Measurements from ENCODE around the gene CTNND2. TPM values are rescaled to one million over a fixed set of nuclear protein-coding genes. Genes with fewer than 3 reads are reported as not detected.

The CTNND2 gene
- polyA plus RNA-seq, 1 of the 3 experiments (the other 2 are of a cell fraction), result not detected

DNA sequence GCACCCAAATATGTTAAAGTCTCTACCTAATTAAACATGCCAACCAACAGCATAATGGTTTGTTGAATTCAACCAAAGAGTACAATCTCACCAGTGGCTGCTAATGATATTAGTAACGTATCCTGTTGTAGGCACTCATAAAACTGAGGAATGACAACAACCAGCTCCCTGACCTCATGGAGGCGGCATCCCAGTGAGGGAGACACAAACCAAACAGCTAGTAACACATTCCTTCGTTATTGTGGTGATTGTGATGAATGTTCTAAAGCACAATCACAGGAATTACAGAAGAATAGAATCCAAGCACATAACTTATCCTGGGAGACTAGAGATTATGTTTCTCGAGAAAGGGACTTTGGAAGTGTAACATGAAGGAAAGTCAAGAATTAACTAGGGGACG, 224.6 kb downstream of the CTNND2 start:
- Histone ChIP-seq H3K36me3 (replicated peaks in 1 of 2; ENCODE audit: control insufficient read depth in 1 of 2, insufficient read depth in 2 of 2, low read length in 1 of 2) (no peaks in the 10 kb centered on the region), H3K27ac (ENCODE audit: low read depth in 2 of 2, low read length in 1 of 2) (no peak overlapping the region), H3K79me2 (ENCODE audit: insufficient read depth) (no peaks in the 10 kb centered on the region), H3K9ac (no peak overlapping the region), H3K9me2 (no peaks in the 10 kb centered on the region), H3K4me3 (ENCODE audit: low read depth in 2 of 2, low read length in 1 of 2) (no peak overlapping the region), H3K4me2 (no peak overlapping the region), H3K9me3 (no peaks in the 10 kb centered on the region), H2AFZ (ENCODE audit: low read depth) (no peak overlapping the region), H3F3A (replicated peaks; ENCODE audit: insufficient read depth) (no peaks in the 10 kb centered on the region), H3K4me1 (ENCODE audit: control insufficient read depth in 1 of 2, insufficient read depth in 2 of 2, low read depth in 1 of 2, low read length in 1 of 2) (no peaks in the 10 kb centered on the region), H3K27me3 (ENCODE audit: insufficient read depth) (no peaks in the 10 kb centered on the region), H4K20me1 (ENCODE audit: insufficient read depth) (no peaks in the 10 kb centered on the region)
- 4% methylated on average over 5 of the region's 5 CpGs for WGBS (ENCODE audit: low lambda C conversion rate)
- no peak for TF ChIP-seq EZH2phosphoT487 (IDR thresholded peaks at IDR 0.05; ENCODE audit: borderline replicate concordance, low read depth)
- no peak for DNase-seq
- POLR2A ChIA-PET, result no interaction called here
- CTCF ChIA-PET, result no interaction called here

DNA sequence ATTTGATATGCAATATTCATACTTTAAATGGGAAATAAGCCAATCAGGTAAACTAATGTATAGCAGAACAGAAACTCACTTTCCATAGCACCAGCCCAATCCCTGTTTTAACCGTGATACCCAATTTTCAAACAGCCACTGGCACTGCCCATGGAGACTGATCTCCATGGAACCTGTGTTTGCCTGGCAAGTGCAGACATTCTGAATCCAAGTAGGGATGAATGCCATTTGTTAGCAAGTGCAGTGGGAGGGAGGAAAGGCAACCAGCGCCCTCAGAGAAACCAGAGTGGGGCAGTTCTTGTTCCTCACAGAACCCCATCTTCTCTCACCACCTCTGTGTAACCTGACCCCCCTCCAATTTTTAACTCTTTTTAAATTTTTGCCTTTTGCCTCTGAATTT, 229.1 kb downstream of the CTNND2 start:
- no peaks in the 10 kb centered on the region for H3K9me2 ChIP-seq
- H3K9ac ChIP-seq, result no peak overlapping the region
- no peak overlapping the region for H2AFZ ChIP-seq (ENCODE audit: low read depth)
- no peak overlapping the region for H3K4me3 ChIP-seq (ENCODE audit: low read depth in 2 of 2, low read length in 1 of 2)
- no peaks in the 10 kb centered on the region for H3K79me2 ChIP-seq (ENCODE audit: insufficient read depth)
- no peaks in the 10 kb centered on the region for H3F3A ChIP-seq (replicated peaks; ENCODE audit: insufficient read depth)
- 4% methylated on average over 2 of the region's 2 CpGs for WGBS (ENCODE audit: low lambda C conversion rate)
- H3K36me3 ChIP-seq (replicated peaks in 1 of 2; ENCODE audit: control insufficient read depth in 1 of 2, insufficient read depth in 2 of 2, low read length in 1 of 2), result no peaks in the 10 kb centered on the region
- no peaks in the 10 kb centered on the region for H4K20me1 ChIP-seq (ENCODE audit: insufficient read depth)
- H3K4me1 ChIP-seq (ENCODE audit: control insufficient read depth in 1 of 2, insufficient read depth in 2 of 2, low read depth in 1 of 2, low read length in 1 of 2), result no peaks in the 10 kb centered on the region
- TF ChIP-seq EP300 (IDR thresholded peaks at IDR 0.05; ENCODE audit: borderline replicate concordance in 1 of 2, low read depth in 1 of 2, low read length in 1 of 2) (no peak), SMC3 (IDR thresholded peaks at IDR 0.05; ENCODE audit: low read depth, low read length) (no peak), POLR2AphosphoS5 (IDR thresholded peaks at IDR 0.05; ENCODE audit: low read depth, low read length) (no peak), SIN3A (IDR thresholded peaks at IDR 0.05; ENCODE audit: borderline replicate concordance, low read depth, low read length) (no peak), GABPA (IDR thresholded peaks at IDR 0.05; ENCODE audit: low read depth) (no peak), MEF2A (IDR thresholded peaks at IDR 0.05; ENCODE audit: borderline replicate concordance, low read depth) (no peak), CHD2 (IDR thresholded peaks at IDR 0.05; ENCODE audit: low read length, partially characterized antibody) (no peak), TAF1 (IDR thresholded peaks at IDR 0.05; ENCODE audit: borderline replicate concordance, low read depth, low read length) (no peak), RXRA (IDR thresholded peaks at IDR 0.05; ENCODE audit: borderline replicate concordance, low read depth) (no peak), FOSL2 (IDR thresholded peaks at IDR 0.05; ENCODE audit: borderline replicate concordance, low read depth) (no peak), RAD21 (IDR thresholded peaks at IDR 0.05; ENCODE audit: low read length) (no peak), ELF1 (IDR thresholded peaks at IDR 0.05) (no peak), MXI1 (IDR thresholded peaks at IDR 0.05; ENCODE audit: low read depth, low read length) (no peak), YY1 (IDR thresholded peaks at IDR 0.05; ENCODE audit: low read depth) (no peak), TEAD4 (IDR thresholded peaks at IDR 0.05; ENCODE audit: borderline replicate concordance, insufficient read depth) (no peak)
- TF ChIP-seq, protein P1, sequence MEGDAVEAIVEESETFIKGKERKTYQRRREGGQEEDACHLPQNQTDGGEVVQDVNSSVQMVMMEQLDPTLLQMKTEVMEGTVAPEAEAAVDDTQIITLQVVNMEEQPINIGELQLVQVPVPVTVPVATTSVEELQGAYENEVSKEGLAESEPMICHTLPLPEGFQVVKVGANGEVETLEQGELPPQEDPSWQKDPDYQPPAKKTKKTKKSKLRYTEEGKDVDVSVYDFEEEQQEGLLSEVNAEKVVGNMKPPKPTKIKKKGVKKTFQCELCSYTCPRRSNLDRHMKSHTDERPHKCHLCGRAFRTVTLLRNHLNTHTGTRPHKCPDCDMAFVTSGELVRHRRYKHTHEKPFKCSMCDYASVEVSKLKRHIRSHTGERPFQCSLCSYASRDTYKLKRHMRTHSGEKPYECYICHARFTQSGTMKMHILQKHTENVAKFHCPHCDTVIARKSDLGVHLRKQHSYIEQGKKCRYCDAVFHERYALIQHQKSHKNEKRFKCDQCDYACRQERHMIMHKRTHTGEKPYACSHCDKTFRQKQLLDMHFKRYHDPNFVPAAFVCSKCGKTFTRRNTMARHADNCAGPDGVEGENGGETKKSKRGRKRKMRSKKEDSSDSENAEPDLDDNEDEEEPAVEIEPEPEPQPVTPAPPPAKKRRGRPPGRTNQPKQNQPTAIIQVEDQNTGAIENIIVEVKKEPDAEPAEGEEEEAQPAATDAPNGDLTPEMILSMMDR (IDR thresholded peaks at IDR 0.05), result no peak
- TF ChIP-seq, protein P2, sequence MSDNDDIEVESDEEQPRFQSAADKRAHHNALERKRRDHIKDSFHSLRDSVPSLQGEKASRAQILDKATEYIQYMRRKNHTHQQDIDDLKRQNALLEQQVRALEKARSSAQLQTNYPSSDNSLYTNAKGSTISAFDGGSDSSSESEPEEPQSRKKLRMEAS (IDR thresholded peaks at IDR 0.05; ENCODE audit: low read depth), result no peak
- TF ChIP-seq, protein P3, sequence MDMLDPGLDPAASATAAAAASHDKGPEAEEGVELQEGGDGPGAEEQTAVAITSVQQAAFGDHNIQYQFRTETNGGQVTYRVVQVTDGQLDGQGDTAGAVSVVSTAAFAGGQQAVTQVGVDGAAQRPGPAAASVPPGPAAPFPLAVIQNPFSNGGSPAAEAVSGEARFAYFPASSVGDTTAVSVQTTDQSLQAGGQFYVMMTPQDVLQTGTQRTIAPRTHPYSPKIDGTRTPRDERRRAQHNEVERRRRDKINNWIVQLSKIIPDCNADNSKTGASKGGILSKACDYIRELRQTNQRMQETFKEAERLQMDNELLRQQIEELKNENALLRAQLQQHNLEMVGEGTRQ (IDR thresholded peaks at IDR 0.05; ENCODE audit: borderline replicate concordance, low read depth, low read length), result no peak
- TF ChIP-seq, protein P4, sequence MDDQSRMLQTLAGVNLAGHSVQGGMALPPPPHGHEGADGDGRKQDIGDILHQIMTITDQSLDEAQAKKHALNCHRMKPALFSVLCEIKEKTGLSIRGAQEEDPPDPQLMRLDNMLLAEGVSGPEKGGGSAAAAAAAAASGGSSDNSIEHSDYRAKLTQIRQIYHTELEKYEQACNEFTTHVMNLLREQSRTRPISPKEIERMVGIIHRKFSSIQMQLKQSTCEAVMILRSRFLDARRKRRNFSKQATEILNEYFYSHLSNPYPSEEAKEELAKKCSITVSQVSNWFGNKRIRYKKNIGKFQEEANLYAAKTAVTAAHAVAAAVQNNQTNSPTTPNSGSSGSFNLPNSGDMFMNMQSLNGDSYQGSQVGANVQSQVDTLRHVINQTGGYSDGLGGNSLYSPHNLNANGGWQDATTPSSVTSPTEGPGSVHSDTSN (IDR thresholded peaks at IDR 0.05), result no peak
- H3K9me3 ChIP-seq, result no peaks in the 10 kb centered on the region
- DNase-seq, result no peak
- H3K27me3 ChIP-seq (ENCODE audit: insufficient read depth), result no peaks in the 10 kb centered on the region
- H3K27ac ChIP-seq (ENCODE audit: low read depth in 2 of 2, low read length in 1 of 2), result no peak overlapping the region
- ChIA-PET POLR2A (no interaction called here), CTCF (no interaction called here)
- H3K4me2 ChIP-seq, result no peak overlapping the region

All from SK-N-SH (cell line).